HG02884 (cell line): Measurements from ENCODE around the gene STK35.
"Not testable (repeated sequence)": the region's sequence is repeated elsewhere in the genome, so short reads cannot be mapped to it uniquely, and the experiment has no call there.

Source experiments
- ATAC-seq: cut with Tn5 transposase; IDR thresholded peaks from one replicate; pipeline ENCODE4 v1.9.1; 2021; ENCODE audit warnings: mild to moderate bottlenecking, moderate library complexity; ENCODE audit not compliant: unreplicated experiment

The STK35 gene

GRCh38 chr20:2178318-2179232 lies 76.9 kb downstream of the STK35 start:
- no peak for ATAC-seq

- ATAC-seq: no peak
Measured at GRCh38 chr20:2179233-2179580, 77.6 kb downstream of the STK35 start.

DNA sequence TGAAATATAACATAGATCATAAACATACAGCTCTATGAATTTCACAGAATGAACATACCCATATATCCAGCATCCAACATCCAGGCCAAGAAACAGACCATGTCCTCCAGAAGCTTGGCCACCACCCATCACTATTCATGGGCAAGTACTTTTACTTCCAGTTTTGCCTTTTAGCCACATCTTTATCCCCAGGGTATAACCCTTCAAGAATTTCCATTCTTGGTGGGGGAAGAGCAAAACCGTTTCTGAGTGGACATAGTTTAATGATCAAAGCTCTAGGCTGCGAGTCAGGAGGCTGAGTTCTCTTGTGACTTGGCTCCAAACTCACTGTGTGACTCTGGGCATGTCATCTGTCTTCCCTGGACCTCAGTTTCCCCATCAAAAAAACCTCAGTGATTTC lies 78.3 kb downstream of the STK35 start:
- no peak for ATAC-seq

DNA sequence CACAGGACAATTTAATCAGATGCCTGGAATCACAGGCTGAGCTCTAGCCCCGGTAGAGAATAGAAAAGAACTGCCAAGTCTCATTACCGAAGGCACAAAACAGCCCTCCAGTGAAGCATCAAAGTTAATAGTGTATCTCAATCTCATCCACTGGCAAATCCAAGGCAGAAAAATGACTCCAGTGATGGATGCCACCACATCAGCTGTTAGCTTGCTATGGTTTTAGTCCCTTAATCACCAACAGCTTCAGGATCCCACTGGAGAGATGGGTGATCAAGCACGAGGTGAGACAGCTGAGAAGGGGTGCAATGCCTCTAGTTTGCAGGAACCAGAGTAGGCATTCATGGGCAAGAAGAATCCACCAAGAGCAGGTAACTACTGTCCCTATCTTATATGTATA lies 81.8 kb downstream of the STK35 start:
- no peak for ATAC-seq

- not testable (repeated sequence) for ATAC-seq
Measured at GRCh38 chr20:2184933-2185332, 83.3 kb downstream of the STK35 start.

GRCh38 chr20:2195614-2196013 lies 94.0 kb downstream of the STK35 start:
- no peak for ATAC-seq

DNA sequence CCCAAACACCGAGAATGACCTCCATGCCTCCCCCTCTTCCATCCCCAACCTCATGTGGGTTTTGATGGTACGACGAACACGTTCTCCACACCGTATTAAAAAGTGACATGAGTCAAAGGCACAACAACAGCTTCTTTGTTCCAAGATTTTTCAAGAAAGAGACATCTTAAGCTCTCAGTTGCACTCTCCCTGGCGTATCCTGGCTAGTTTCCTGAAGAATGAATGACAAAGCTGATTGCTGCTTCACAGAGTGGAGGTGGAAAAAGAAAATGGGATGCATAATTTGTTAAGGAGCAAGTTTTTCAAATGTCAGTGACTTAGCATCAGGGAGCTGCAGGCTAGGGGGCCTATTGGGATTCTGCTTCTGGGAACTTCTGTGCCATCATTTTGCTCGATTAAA lies 95.5 kb downstream of the STK35 start:
- no peak for ATAC-seq
